ENCODE measurements around the gene RGS10. TPM values are rescaled to one million over a fixed set of nuclear protein-coding genes. Genes with fewer than 3 reads are reported as not detected.

RGS10 gene
- total RNA-seq, 4 donors from 2014 or later, result 21.4 to 97.6 (median 35.5) TPM

GRCh38 chr10:119457966-119458766 is 84.4 kb downstream of the RGS10 start:
- intact Hi-C loops (cut with DNase I), result no loop called here
- TF ChIP-seq CTCF (IDR thresholded peaks at IDR 0.05), result no peak
- TF ChIP-seq POLR2A (IDR thresholded peaks at IDR 0.05), result no peak
- Histone ChIP-seq H3K4me3 (replicated peaks in 1 of 3) (no peak overlapping the region), H3K4me1 (peaks cover 6 to 17% of the 10 kb centered on the region in 2 donors), H3K36me3 (peaks cover 0 to 2% of the 10 kb centered on the region in 2 donors), H3K27ac (no peak overlapping the region), H3K9me3 (no peaks in the 10 kb centered on the region), H3K27me3 (no peaks in the 10 kb centered on the region)
- DNase-seq, result no peak
- 93% methylated on average over 25 to 28 of the region's 28 CpGs for WGBS, 2 donors

- H3K4me1 ChIP-seq, result peaks cover 6 to 11% of the 10 kb centered on the region in 2 donors
- no peaks in the 10 kb centered on the region for H3K27me3 ChIP-seq
- no peak overlapping the region for H3K4me3 ChIP-seq (replicated peaks in 1 of 3)
- H3K9me3 ChIP-seq, result no peaks in the 10 kb centered on the region
- peaks cover 0 to 8% of the 10 kb centered on the region in 2 donors for H3K36me3 ChIP-seq
- 100% methylated on average over 2 to 4 of the region's 7 CpGs for WGBS, 2 donors
- DNase-seq, result no peak
- no peak overlapping the region for H3K27ac ChIP-seq
- intact Hi-C loops (cut with DNase I), result no loop called here
- TF ChIP-seq POLR2A (IDR thresholded peaks at IDR 0.05) (no peak), CTCF (IDR thresholded peaks at IDR 0.05) (no peak)
Observed at GRCh38 chr10:119456435-119456810, 86.1 kb downstream of the RGS10 start.

- TF ChIP-seq CTCF (IDR thresholded peaks at IDR 0.05), result no peak
- TF ChIP-seq POLR2A (IDR thresholded peaks at IDR 0.05), result no peak
- Histone ChIP-seq H3K9me3 (no peaks in the 10 kb centered on the region), H3K27ac (no peak overlapping the region), H3K27me3 (no peaks in the 10 kb centered on the region), H3K4me3 (replicated peaks in 1 of 3) (no peak overlapping the region), H3K4me1 (peaks cover 1 to 5% of the 10 kb centered on the region in 2 donors), H3K36me3 (peaks cover 0 to 8% of the 10 kb centered on the region in 2 donors)
- DNase-seq, result no peak
- intact Hi-C loops (cut with DNase I), result no loop called here
- 90 to 93% methylated on average over 22 to 23 of the region's 23 CpGs for WGBS, 2 donors
Observed at GRCh38 chr10:119455609-119456434, 86.7 kb downstream of the RGS10 start.

GRCh38 chr10:119454990-119455389 is 87.5 kb downstream of the RGS10 start:
- peaks cover 0 to 8% of the 10 kb centered on the region in 2 donors for H3K36me3 ChIP-seq
- WGBS, 2 donors, result 94 to 96% methylated on average over 18 of the region's 18 CpGs
- no peak overlapping the region for H3K4me3 ChIP-seq (replicated peaks in 1 of 3)
- no peaks in the 10 kb centered on the region for H3K9me3 ChIP-seq
- no peak for DNase-seq
- no peaks in the 10 kb centered on the region for H3K27me3 ChIP-seq
- H3K27ac ChIP-seq, result no peak overlapping the region
- no peak for TF ChIP-seq CTCF (IDR thresholded peaks at IDR 0.05)
- TF ChIP-seq POLR2A (IDR thresholded peaks at IDR 0.05), result no peak
- intact Hi-C loops (cut with DNase I), result no loop called here
- peaks cover 0 to 7% of the 10 kb centered on the region in 2 donors for H3K4me1 ChIP-seq

- no peak overlapping the region for H3K27ac ChIP-seq
- H3K4me1 ChIP-seq, result peaks cover 0 to 13% of the 10 kb centered on the region in 2 donors
- TF ChIP-seq CTCF (IDR thresholded peaks at IDR 0.05) (no peak), POLR2A (IDR thresholded peaks at IDR 0.05) (no peak)
- no peak for DNase-seq
- H3K9me3 ChIP-seq, result no peaks in the 10 kb centered on the region
- no peak overlapping the region for H3K4me3 ChIP-seq (replicated peaks in 1 of 3)
- H3K36me3 ChIP-seq, result peaks cover 0 to 8% of the 10 kb centered on the region in 2 donors
- 89 to 91% methylated on average over 10 to 11 of the region's 13 CpGs for WGBS, 2 donors
- intact Hi-C loops (cut with DNase I), result no loop called here
- H3K27me3 ChIP-seq, result no peaks in the 10 kb centered on the region
Observed at GRCh38 chr10:119454316-119454715, 88.2 kb downstream of the RGS10 start.
